GM12872 (cell line): ENCODE measurements around the gene MZT2B.

Source experiments
- TF ChIP-seq, protein P1 (sequence below): IDR thresholded peaks from 3 replicates; pipeline ENCODE4 v1.5.1; 2011; ENCODE audit warnings: low read depth, mild to moderate bottlenecking, low read length, moderate library complexity; ENCODE audit not compliant: insufficient read depth

Gene MZT2B

DNA sequence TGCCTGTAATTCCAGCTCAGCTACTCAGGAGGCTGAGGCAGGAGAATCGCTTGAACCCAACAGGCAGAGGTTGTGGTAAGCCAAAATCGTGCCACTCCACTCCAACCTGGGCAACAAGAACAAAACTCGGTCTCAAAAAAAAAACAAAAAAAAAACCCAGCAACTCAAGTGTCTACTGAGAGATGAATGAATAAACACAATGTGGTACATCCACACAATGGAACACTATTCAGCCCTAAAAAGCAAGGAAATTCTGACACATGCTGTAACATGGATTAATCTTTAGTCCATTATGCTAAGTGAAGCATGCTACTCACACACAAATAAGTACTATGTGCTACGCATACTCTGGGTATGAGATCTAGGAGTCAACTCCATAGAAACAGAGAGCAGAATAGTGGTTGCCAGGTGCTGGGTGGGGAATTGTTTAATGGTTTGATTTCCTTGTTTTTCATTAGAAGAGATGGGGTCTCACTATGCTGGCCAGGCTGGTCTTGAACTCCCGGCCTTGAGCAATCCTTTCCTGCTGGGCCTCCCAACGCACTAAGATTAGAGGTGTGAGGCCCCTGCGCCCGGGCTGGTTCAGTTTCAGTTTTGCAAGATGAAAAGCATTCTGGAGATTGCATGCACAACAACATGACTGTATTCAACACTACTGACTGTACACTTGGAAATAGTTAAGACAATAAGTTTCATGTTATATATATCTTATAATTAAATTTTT, 16.6 kb upstream of the MZT2B start:
- TF ChIP-seq, protein P1, sequence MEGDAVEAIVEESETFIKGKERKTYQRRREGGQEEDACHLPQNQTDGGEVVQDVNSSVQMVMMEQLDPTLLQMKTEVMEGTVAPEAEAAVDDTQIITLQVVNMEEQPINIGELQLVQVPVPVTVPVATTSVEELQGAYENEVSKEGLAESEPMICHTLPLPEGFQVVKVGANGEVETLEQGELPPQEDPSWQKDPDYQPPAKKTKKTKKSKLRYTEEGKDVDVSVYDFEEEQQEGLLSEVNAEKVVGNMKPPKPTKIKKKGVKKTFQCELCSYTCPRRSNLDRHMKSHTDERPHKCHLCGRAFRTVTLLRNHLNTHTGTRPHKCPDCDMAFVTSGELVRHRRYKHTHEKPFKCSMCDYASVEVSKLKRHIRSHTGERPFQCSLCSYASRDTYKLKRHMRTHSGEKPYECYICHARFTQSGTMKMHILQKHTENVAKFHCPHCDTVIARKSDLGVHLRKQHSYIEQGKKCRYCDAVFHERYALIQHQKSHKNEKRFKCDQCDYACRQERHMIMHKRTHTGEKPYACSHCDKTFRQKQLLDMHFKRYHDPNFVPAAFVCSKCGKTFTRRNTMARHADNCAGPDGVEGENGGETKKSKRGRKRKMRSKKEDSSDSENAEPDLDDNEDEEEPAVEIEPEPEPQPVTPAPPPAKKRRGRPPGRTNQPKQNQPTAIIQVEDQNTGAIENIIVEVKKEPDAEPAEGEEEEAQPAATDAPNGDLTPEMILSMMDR: no peak

DNA sequence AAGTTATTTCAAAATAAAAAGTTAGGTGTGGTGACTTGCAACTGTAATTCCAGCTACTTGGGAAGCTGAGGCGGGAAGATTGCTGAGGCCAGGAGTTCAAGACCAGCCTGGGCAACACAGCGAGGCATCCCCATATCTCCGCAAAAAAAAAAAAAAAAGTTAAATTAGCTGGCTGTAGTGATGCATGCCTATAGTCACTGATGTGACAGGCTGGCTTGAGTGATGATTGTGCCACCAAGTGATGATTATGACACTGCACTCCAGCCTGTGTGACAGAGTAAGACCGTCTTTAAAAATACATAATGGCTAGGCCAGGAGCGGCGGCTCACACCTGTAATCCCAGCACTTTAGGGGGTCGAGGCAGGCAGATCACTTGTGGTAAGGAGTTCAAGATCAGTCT, 12.2 kb upstream of the MZT2B start:
- TF ChIP-seq, protein P1: no peak

DNA sequence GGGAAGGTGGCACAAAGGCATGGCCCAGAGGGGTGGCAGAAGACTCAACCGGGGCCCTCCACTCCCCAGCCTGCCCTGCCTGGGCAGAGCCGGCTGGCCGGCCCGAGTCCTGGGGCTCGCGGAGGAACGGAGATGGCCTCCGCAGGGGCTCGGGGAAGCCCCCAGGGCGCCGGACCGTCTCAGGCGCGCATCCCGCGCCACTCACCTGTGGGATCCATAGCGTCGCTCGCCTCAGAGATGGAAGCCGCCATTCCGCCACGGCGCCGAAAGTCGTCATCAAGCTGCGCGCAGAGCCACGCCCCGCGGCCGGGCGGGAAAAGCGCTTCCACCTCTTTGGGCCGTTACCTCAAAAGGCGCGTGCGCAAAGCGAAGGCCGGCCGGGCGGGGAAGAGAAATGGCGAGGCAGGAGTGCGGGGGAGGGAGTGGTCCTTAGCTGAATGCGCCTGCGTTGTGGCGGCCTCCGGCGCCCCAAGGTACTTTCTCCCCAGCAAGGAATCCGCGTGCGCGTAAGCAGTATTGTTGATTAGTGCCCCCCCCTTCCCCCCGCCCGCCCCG, 660 bp upstream of the MZT2B start, which contains the start of gene SMPD4:
TSS of gene SMPD4 (minus strand) at position 278 of the 555 bp plus-strand sequence. CDS start 5,010 bp downstream, outside the sequence.
- TF ChIP-seq, protein P1: no peak; the same call in 2 of the 3 replicates

DNA sequence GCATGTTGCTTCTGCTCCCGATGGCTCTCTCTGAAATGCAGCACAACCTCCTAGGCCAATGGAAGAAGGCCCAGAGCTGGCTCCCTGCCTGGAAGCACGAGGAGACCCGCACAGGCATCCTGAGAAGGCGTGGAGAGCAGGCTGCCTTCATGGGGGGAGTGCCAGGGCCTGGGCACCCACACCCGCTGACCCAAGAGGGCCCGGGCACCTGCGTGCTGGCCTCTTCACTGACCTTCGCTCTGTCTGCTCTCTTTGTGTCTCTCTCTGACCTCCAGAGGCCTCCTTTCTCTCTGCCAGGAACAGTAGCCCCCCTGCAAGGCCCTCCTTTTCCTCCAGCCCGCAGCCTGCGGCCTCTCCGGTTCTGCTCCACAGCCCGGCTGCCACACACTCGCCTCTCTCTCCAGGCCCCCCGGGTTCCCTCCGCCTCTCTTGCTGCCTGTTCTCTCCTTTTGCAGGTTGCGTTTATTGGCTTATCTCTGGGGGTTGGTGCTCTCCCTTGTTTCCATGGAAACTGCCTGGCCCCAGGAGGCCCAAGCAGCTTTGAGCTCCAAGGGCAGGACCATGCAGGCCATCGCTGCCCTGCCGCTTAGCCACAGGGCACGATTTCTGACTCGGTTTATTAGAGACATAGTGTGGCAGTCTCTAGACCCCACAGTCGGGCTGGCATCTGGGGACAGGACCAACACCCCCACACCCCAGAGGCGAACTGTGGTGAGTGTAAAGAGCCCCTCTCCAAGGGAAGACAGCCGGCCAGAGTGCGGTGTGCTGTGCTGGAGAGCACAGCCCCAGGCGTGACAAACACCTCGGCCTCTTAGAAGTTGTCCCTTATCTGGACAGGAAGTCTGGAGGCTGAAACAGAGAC, 1.7 kb downstream of the MZT2B start:
- TF ChIP-seq, protein P1: no peak

DNA sequence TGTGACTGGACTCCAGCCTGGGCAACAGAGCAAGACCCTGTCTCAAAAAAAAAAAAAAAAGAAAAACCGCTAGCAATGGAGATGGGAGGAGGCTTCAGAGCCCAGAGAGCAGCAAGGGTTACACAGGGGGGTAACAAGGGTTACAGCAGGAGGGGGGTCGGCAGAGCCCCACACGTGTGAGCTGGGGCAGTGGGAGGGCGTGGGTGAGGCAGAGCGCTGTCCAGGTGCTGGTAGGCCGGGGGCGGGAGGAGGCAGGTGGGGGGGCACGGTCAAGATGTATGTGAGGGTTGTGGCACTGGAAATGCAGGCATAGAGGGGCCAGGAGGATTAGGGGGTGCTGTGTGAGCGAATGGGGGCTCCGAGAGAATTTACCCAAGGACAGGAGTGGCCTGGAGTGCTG, 3.4 kb downstream of the MZT2B start:
- TF ChIP-seq, protein P1: no peak

DNA sequence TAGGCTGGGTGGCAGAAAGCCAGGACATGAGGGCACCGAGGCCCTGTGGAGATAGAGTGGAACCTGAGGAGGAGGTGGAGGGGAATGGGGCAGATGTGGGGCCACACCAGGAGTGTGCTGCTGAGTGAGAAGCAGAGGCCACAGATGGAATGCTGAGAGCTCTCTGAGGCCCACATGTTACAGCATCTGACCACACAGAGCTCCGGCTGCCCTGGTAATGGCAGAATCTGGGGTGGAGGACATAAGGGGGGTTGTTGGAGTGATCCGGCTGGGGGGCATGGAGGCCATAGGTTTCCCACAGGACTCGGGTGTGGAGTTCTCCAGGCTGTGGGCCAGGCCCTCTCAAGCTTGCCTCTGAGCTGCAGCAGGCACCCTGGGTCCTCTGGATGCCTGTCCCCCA, 3.8 kb downstream of the MZT2B start:
- TF ChIP-seq, protein P1: no peak

DNA sequence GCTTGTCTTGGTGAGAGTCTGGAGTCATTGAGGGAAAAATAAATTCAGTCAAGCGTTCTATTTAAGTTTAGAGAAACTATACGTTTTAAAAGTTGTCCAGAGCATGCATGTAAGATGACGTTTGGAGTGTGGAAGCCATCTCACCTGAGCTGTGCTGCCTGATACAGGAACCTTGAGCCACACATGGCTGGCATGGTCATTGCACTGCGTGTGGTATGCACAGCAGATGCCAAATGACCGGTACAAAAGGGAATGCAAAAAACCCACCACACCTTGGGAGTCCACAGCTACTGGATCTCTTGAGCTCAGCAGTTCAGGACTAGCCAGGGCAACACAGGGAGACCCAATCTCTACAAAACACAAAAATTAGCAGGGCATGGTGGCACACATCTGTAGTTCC, 4.3 kb downstream of the MZT2B start:
- TF ChIP-seq, protein P1: no peak
